ENCODE data around the gene SCT. TPM values are rescaled to one million over a fixed set of nuclear protein-coding genes. Genes with fewer than 3 reads are reported as not detected.

The SCT gene
- total and polyA plus RNA-seq, 11 donors, result 0.81 TPM; not detected in 10

- ATAC-seq, result peak in 2 of 4 donors; percentile 54 to 68
Observed at GRCh38 chr11:636511-637332, 9.7 kb upstream of the SCT start, which contains the start of gene DRD4. DRD4 (plus strand) TSS chr11:637269; CDS start chr11:637305, 36 bp downstream.

GRCh38 chr11:635945-636510 lies 9.0 kb upstream of the SCT start:
- H3K27me3 ChIP-seq, result peaks cover 19 to 50% (median 33%) of the 10 kb centered on the region in 9 donors
- no peak overlapping the region for H3K4me3 ChIP-seq
- WGBS, 4 donors, result 67 to 77% (median 70%) methylated on average over 20 to 22 of the region's 22 CpGs
- intact Hi-C loops (cut with DNase I), result no loop called here
- ATAC-seq, result no peak
- H3K4me1 ChIP-seq, result peaks cover 0 to 39% (median 11%) of the 10 kb centered on the region in 12 donors
- H3K36me3 ChIP-seq, result peaks cover 0 to under 1% (median 0%) of the 10 kb centered on the region in 9 donors
- no peak for DNase-seq
- no peaks in the 10 kb centered on the region for H3K9me3 ChIP-seq
- TF ChIP-seq CTCF (IDR thresholded peaks at IDR 0.05) (no peak), POLR2A (IDR thresholded peaks at IDR 0.05) (no peak)
- no peak overlapping the region for H3K27ac ChIP-seq

More at GRCh38 chr11:636511-637332, 9.7 kb upstream of the SCT start, which contains the start of gene DRD4:
- intact Hi-C loops (cut with DNase I), result no loop called here
- H3K9me3 ChIP-seq, result no peaks in the 10 kb centered on the region
- H3K4me1 ChIP-seq, result peaks cover 0 to 39% (median 11%) of the 10 kb centered on the region in 12 donors
- peaks cover 19 to 50% (median 33%) of the 10 kb centered on the region in 9 donors for H3K27me3 ChIP-seq
- H3K36me3 ChIP-seq, result peaks cover 0 to 3% (median 0%) of the 10 kb centered on the region in 9 donors
- DNase-seq, result no peak
- WGBS, 4 donors, result 6 to 14% (median 12%) methylated on average over 30 to 100 of the region's 100 CpGs
- H3K4me3 ChIP-seq, result peak within 1 kb of the TSS in 8 of 12 donors; percentile 18 to 44 (median 35)
- no peak within 1 kb of the TSS for H3K27ac ChIP-seq
- TF ChIP-seq CTCF (IDR thresholded peaks at IDR 0.05) (no peak), POLR2A (IDR thresholded peaks at IDR 0.05) (no peak)

- Histone ChIP-seq H3K27ac (no peak overlapping the region), H3K9me3 (no peaks in the 10 kb centered on the region), H3K27me3 (peaks cover 0 to 9% (median 8%) of the 10 kb centered on the region in 9 donors), H3K4me3 (no peak overlapping the region), H3K36me3 (no peaks in the 10 kb centered on the region), H3K4me1 (peaks cover 0 to 16% (median 0%) of the 10 kb centered on the region in 12 donors)
- no peak for DNase-seq
- WGBS, 4 donors, result 95% methylated on average over 5 of the region's 5 CpGs
- TF ChIP-seq CTCF (IDR thresholded peaks at IDR 0.05), result no peak
- TF ChIP-seq POLR2A (IDR thresholded peaks at IDR 0.05), result no peak
- intact Hi-C loops (cut with DNase I), result no loop called here
- no peak for ATAC-seq
Observed at GRCh38 chr11:630871-631270, 3.9 kb upstream of the SCT start.

GRCh38 chr11:629237-629583 lies 2.2 kb upstream of the SCT start:
- Histone ChIP-seq H3K36me3 (no peaks in the 10 kb centered on the region), H3K27ac (peak overlapping the region in 3 of 12 donors; percentile 44 to 57 (median 56)), H3K9me3 (no peaks in the 10 kb centered on the region), H3K27me3 (peaks cover 6 to 24% (median 13%) of the 10 kb centered on the region in 9 donors), H3K4me3 (no peak overlapping the region), H3K4me1 (peaks cover 0 to 16% (median 0%) of the 10 kb centered on the region in 12 donors)
- TF ChIP-seq POLR2A (IDR thresholded peaks at IDR 0.05), result no peak
- peak in 6 of 12 donors; percentile 18 to 47 (median 28) for TF ChIP-seq CTCF (IDR thresholded peaks at IDR 0.05)
- ATAC-seq (peak; percentile 67 to 77 (median 71)), DNase-seq (peak in 2 of 5 donors; percentile 19 to 27)
- 16 to 41% (median 38%) methylated on average over 10 of the region's 10 CpGs for WGBS, 4 donors
- intact Hi-C loops (cut with DNase I), result loop anchor here in 2 of 10 donors (2.0 to 5.0 kb wide), 2 partner anchors 72 to 74 kb away; no protein-coding TSS in a partner anchor
